22Rv1 (cell line): ENCODE measurements around the gene SEC14L2.

ENCODE experiments used
- CTCF ChIP-seq: fragments of 450-650 bp; IDR thresholded peaks from 2 replicates; pipeline ENCODE4 v1.5.1; 2017; ENCODE audit warnings: mild to moderate bottlenecking
- ZFX ChIP-seq: fragments of 450-650 bp; IDR thresholded peaks from 2 replicates; pipeline ENCODE4 v1.6.1; 2017; ENCODE audit warnings: antibody characterized with exemption, borderline replicate concordance

- TF ChIP-seq CTCF (no peak), ZFX (no peak)
Measured at GRCh38 chr22:30423959-30424533, 27.2 kb downstream of the SEC14L2 start.
